Suprapubic skin (tissue), 4 donors: ENCODE data around the gene PRSS57.

Experiments
- POLR2A ChIP-seq, 2 donors: fragments of 450-650 bp; IDR thresholded peaks; one replicate each; pipeline ENCODE4 v1.6.1; 2017; ENCODE audit warnings: antibody characterized with exemption in 2 of 2, mild to moderate bottlenecking in 2 of 2, moderate library complexity in 2 of 2
- POLR2AphosphoS5 ChIP-seq, 3 donors: sonication (generic); formaldehyde crosslinking; IDR thresholded peaks; one replicate each; pipeline ENCODE4 v1.6.1; 2017; ENCODE audit warnings: antibody characterized with exemption in 3 of 3
- TF ChIP-seq, protein P1 (sequence below), 2 donors: fragments of 200-600 bp in 1 of 2; fragments of 450-650 bp in 1 of 2; sonication (generic) in 1 of 2; IDR thresholded peaks; one replicate each; pipeline ENCODE4 v1.5.1; 2016 to 2019; ENCODE audit warnings: antibody characterized with exemption in 2 of 2, mild to moderate bottlenecking in 1 of 2, moderate library complexity in 1 of 2

DNA sequence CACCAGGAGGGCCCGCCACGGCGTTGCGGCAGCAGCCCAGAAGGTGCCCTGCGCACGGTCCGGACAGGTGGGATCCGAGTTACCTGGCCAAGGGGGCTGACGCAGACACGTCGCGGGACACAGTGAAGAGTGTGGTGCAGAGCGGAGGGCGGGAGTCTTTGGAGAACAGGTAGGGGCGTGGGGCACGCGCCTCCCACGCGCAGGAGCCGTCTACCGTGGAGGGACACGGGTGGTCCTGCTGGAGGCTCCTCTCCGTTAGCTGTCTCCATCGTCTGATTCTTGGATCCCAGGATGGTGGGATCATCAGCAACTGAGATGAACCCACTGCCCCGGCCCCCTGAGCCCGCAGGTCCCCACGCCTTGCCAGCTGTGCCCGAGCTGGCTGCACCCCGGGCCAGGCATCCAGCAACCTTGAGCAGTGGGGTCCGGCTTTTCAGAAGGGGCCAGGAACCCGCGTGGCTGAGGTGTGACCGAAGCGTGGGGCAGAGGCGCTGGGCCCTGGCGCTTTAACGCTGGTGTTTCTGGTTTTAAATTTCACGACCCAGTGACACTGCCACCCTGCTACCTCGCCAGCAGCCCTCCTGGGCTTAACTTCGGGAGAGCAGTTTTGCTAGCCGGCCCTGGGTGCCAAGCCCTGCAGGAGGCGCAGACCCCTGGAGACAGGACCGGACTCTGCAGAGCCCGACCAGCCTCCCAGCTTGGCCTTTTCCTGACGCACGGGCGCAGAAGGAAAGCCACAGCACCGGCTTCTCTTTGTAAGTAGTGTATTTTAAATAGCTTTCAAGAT, 48.3 kb downstream of the PRSS57 start:
- TF ChIP-seq POLR2AphosphoS5 (IDR thresholded peaks at IDR 0.05) (no peak), POLR2A (IDR thresholded peaks at IDR 0.05) (no peak)
- TF ChIP-seq, protein P1, sequence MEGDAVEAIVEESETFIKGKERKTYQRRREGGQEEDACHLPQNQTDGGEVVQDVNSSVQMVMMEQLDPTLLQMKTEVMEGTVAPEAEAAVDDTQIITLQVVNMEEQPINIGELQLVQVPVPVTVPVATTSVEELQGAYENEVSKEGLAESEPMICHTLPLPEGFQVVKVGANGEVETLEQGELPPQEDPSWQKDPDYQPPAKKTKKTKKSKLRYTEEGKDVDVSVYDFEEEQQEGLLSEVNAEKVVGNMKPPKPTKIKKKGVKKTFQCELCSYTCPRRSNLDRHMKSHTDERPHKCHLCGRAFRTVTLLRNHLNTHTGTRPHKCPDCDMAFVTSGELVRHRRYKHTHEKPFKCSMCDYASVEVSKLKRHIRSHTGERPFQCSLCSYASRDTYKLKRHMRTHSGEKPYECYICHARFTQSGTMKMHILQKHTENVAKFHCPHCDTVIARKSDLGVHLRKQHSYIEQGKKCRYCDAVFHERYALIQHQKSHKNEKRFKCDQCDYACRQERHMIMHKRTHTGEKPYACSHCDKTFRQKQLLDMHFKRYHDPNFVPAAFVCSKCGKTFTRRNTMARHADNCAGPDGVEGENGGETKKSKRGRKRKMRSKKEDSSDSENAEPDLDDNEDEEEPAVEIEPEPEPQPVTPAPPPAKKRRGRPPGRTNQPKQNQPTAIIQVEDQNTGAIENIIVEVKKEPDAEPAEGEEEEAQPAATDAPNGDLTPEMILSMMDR (IDR thresholded peaks at IDR 0.05) = no peak
